NCI-H1417 (cell line): Measurements from ENCODE around the gene IER5.

Experiments used
- DNase-seq, 3 experiments: peaks; one replicate each; lab custom pipeline; 2025; lab: John Stamatoyannopoulos, UW

Gene IER5

DNA sequence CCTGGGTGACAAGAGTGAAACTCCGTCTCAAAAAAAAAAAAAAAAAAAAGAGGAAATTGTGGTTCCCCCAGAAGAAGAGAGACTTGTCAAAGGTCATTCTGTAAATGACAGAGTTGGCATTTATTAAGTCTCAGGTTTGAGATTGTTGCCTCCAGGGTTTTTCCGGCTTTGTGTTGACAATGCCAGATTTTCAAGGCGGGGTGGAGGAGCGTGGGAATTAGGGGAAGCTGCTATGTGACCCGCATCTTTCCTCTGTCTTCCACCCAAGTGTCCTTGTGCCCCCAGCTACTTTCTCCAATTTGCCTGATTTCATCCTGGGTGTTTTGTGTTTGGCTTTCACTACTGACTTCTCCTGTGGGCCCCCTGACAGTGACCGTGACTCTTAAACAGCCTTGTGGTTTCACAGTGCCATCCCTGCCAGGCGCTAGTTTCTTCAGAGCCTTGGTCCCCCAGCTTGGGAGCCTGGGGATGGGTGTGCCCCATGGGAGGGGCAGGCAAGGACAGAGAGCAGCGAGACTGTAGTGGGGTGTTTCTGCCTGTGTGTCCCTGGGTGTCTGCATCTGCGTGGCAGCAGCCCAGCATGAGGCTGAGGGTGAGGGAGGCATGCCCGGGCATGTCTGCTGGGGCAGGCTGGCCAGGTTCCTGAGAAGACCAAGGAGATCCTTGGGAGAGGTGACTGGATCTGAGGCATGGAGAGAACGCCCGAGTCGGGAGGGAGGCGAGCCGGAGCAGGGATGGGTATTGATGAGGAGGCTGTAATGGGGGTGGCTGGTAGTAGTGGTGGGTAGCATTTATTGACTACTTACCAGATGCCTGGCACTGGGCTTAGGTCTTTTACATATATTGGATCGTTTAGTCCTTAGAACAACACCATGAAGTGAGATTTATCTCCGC lies 46.3 kb downstream of the IER5 start:
- peak; percentile 62 to 80 (median 69) for DNase-seq

DNA sequence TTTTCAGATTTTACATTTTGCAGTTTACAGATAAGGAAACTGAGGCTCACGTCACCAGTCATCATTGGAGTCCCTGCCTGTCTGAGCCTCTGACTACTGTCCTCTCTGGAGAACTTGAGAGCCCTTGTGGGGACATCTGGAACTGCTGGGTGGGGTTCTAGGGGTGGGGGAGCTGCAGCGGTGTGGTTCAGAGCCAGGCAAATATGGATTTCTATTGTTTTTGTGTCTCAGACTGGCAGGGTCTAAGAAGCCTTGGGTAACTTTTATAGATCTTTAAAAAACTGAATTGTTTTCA lies 46.9 kb downstream of the IER5 start:
- peak; percentile 35 to 64 (median 44) for DNase-seq

DNA sequence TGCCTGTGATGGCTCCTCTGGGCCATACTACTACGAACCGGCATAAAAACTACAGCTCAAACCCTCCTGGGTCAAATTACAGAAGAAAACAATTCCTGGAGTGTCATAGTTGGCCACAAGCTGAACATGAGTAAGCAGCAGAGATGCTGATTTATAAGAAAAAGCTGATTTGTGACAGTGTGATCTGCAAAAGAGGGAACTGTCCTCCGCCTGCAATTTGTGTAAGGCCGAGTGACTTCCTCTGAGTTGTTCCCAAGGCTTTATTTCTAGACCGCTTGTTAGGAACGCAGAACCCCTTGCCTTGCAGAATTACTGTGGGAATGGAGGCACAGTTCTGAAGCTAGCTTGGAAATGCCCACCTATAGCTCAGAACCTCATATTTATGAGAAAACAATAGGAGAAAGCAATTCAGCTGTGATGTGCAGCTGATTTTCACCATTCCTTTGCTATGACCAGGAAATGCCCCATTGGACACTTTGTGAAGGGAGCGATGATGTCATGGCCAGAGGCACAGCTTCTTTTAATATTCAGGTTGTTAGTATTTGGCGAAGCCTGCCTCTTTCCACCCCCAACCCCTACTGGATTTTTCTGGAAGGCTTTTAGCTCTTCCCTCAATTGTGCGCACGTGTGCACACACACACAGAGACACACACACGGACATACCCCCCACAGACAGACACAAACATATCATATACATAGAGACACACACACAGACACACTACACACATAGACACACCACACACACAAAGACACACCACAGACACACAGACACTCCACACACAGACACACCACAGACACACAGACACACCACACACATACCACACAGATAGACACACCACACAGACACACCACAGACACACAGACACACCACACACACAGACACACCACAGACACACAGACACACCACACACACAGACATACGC lies 47.6 kb downstream of the IER5 start:
- no peak for DNase-seq

DNA sequence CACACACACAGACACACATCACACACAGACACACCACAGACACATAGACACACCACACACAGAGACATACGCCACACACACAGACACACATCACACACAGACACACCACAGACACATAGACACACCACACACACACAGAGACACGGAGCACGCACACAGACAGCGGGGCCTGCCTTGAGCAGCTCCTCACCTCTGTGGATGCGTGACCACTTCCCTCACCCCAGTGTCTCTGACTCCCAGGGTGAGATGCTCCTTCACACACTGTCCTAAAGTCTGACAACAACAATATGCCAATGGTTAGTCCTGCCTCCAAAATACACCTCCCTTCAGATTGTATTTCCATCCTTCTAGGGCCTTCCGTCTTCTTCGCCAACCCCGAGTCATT lies 48.2 kb downstream of the IER5 start:
- DNase-seq = no peak

DNA sequence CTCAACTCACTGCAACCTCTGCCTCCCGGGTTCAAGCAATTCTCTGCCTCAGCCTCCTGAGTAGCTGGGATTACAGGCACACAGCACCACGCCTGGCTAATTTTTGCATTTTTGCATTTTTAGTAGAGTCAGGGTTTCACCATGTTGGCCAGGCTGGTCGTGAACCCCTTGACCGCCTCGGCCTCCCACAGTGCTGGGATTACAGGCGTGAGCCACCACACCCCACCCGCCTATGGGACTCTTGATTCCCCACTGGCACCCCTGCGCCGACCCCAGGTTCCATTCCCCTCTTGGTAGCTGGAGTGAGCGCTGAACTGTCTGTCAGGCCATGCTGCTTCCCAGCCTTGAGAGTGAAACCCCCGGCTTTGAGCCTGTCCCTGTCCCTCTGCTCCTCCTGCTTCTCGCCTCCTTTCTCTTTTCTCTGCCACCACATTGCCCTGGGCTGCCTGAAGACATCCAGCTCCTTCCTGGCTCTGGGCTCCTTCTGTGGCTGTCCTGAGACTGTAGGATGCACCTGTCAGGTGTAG lies 48.8 kb downstream of the IER5 start:
- DNase-seq = no peak

DNA sequence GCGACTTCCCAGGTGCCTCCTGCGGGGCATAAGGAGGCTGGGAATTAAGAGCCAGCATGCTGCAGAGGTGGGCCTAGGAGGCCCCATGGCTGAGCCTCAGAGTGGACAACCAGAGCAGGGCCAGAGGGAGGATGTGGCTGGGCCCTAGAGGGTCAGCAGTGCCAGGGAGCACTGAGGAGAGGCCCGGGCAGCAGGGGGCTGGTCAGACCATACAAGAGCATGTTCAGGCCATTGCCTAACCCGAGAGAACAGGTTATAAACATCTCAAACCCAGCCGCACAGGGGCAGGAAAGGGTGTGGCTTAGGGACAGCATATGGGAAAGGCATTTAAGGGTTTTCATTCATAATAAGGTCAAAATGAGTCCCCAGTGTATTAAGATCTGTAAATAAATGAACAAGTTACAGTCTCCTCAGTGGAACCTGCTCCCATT lies 51.1 kb downstream of the IER5 start:
- no peak for DNase-seq

DNA sequence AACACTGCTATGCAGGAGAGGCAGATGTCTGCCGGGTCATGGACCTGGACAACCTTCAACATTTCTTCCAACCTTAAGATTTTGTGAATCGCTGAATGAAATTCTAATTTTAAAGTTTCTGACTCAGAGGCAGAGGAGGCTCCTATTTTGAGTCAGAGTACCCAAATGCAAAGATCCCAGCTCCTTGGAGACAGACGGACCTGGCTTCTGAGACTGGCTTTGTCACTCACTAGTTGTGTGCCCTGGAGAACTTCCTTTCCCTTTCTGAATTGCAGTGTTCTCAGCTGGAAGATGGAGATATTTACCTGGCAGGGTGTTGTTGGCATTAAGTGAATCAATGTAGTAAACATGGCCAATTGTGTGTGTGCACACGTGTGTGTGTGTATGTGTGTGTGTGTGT lies 51.9 kb downstream of the IER5 start:
- DNase-seq = no peak

DNA sequence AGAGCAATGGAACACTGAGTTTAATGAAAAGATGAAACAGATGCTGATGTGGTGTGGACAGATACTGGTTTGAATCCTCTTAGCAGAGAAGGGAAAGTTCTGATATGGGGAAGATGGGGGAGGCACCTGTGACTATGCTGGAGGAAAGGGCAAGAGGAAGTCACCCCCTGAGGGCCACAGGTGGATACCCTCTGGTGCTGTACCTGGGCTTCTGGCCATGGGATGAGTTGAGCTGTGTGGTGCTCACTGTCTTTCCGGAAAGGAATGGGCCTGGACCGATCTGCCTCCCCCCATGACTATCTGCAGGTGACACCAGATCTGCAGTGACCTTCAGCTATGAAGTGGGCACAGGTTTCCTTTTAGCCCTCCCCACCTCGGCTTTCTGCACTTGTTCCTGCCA lies 52.4 kb downstream of the IER5 start:
- no peak for DNase-seq

DNA sequence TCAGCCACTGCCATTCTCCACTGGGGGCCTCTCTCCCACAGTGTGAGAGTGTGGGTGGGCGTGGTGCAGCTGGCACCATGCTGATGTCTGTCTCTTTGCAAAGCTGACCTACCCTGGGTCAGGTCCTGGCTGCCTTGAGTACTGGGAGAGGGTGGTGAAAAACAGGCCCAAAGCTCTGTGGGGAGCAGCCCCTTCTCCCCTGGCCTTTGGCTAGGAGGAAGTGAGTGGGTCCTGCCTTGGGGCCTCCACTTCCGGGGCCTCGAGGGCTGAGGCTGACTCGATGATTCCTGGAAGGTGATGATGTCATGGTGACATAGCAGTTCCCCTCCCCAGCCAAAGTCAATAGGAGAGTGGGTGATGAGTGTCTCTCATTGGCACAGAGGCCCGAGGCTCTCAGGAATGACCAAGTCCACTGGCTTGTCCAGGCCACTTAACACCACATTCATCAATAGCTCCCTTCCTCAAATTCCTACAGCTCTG lies 53.0 kb downstream of the IER5 start:
- DNase-seq = peak in 2 of 3 experiments; percentile 50 to 61
